Left ventricle myocardium inferior (tissue), 1 donor: ENCODE results near the gene RPL22. TPM values are rescaled to one million over a fixed set of nuclear protein-coding genes. Genes with fewer than 3 reads are reported as not detected.

ENCODE experiments used
- DNase-seq: peaks from one replicate; pipeline ENCODE4 v3.0.0-alpha.2; 2020
- H3K27ac ChIP-seq: fragments of 200-600 bp; replicated peaks from 2 replicates; pipeline ENCODE4 v1.8.0; 2021
- H3K27me3 ChIP-seq: fragments of 200-600 bp; 2 replicates; pipeline ENCODE4 v1.8.0; 2021; ENCODE audit warnings: low read depth
- H3K36me3 ChIP-seq: fragments of 200-600 bp; 2 replicates; pipeline ENCODE4 v1.8.0; 2021
- H3K4me1 ChIP-seq: fragments of 200-600 bp; 2 replicates; pipeline ENCODE4 v1.8.0; 2021
- H3K4me3 ChIP-seq: fragments of 200-600 bp; 2 replicates; pipeline ENCODE4 v1.8.0; 2021; ENCODE audit warnings: mild to moderate bottlenecking, moderate library complexity
- H3K9me3 ChIP-seq: fragments of 200-600 bp; replicated peaks from 2 replicates; pipeline ENCODE4 v1.8.0; 2021
- CTCF ChIP-seq: fragments of 200-600 bp; IDR thresholded peaks from 2 replicates; pipeline ENCODE4 v1.8.0; 2021; ENCODE audit warnings: antibody characterized with exemption, mild to moderate bottlenecking, borderline replicate concordance
- intact Hi-C: fragments of 100-400 bp; cut with micrococcal nuclease; formaldehyde crosslinking; loops from one replicate; pipeline ENCODE4 v1.11.0; 2022
- total RNA-seq: library from RNA; stranded (reverse); fragmentation: NEBNext Ultra II Directional; extraction: Animal tissue kit (Norgen Biotek cat#: 25700); gene quantifications from one replicate; pipeline ENCODE4 v1.2.1, GENCODE V29; 2021
- donor health status: DM: no; HTN: yes; CAD: no; lungs with severe emphysema.

Gene RPL22
- total RNA-seq, 1 donor from 2014 or later = 250 TPM

GRCh38 chr1:6241887-6242740, 42.7 kb upstream of the RPL22 start:
- no peak for DNase-seq

GRCh38 chr1:6241107-6241886, 41.9 kb upstream of the RPL22 start:
- intact Hi-C loops = no loop called here
- no peak overlapping the region for H3K27ac ChIP-seq
- H3K27me3 ChIP-seq = peaks cover 75% of the 10 kb centered on the region
- no peaks in the 10 kb centered on the region for H3K9me3 ChIP-seq
- no peak for DNase-seq
- peaks cover 28% of the 10 kb centered on the region for H3K4me1 ChIP-seq
- no peak for TF ChIP-seq CTCF
- peak overlapping the region; percentile 50 for H3K4me3 ChIP-seq
- no peaks in the 10 kb centered on the region for H3K36me3 ChIP-seq

More at GRCh38 chr1:6241887-6242740, 42.7 kb upstream of the RPL22 start:
- Histone ChIP-seq H3K27ac (no peak overlapping the region), H3K9me3 (no peaks in the 10 kb centered on the region), H3K27me3 (peaks cover 84% of the 10 kb centered on the region), H3K4me1 (peaks cover 31% of the 10 kb centered on the region), H3K4me3 (peak overlapping the region; percentile 50), H3K36me3 (no peaks in the 10 kb centered on the region)
- TF ChIP-seq CTCF = no peak
- intact Hi-C loops = no loop called here

GRCh38 chr1:6239950-6240768, 40.8 kb upstream of the RPL22 start:
- Histone ChIP-seq H3K27me3 (peaks cover 64% of the 10 kb centered on the region), H3K36me3 (no peaks in the 10 kb centered on the region), H3K27ac (no peak overlapping the region), H3K9me3 (no peaks in the 10 kb centered on the region), H3K4me3 (no peak overlapping the region), H3K4me1 (peaks cover 22% of the 10 kb centered on the region)
- intact Hi-C loops = no loop called here
- DNase-seq = no peak
- TF ChIP-seq CTCF = no peak

- no peak for DNase-seq
- intact Hi-C loops = no loop called here
- Histone ChIP-seq H3K36me3 (peaks cover 4% of the 10 kb centered on the region), H3K27ac (no peak overlapping the region), H3K4me1 (peaks cover 30% of the 10 kb centered on the region), H3K27me3 (peaks cover 57% of the 10 kb centered on the region), H3K9me3 (no peaks in the 10 kb centered on the region), H3K4me3 (no peak overlapping the region)
- TF ChIP-seq CTCF = no peak
Measured at GRCh38 chr1:6239213-6239752, 39.9 kb upstream of the RPL22 start.

- H3K36me3 ChIP-seq = peaks cover 26% of the 10 kb centered on the region
- H3K4me3 ChIP-seq = no peak overlapping the region
- peaks cover 35% of the 10 kb centered on the region for H3K27me3 ChIP-seq
- TF ChIP-seq CTCF = no peak
- H3K4me1 ChIP-seq = peaks cover 39% of the 10 kb centered on the region
- no peak overlapping the region for H3K27ac ChIP-seq
- no peak for DNase-seq
- H3K9me3 ChIP-seq = no peaks in the 10 kb centered on the region
- intact Hi-C loops = no loop called here
Measured at GRCh38 chr1:6237093-6237492, 37.7 kb upstream of the RPL22 start.
